Uterus (tissue), 2 donors: ENCODE results near the gene RHEX.

ENCODE experiments used
- CTCF ChIP-seq, 4 experiments: fragments of 200-600 bp in 2 of 4; fragments of 450-650 bp in 2 of 4; sonication (generic) in 2 of 4; IDR thresholded peaks; one replicate each; pipeline ENCODE4 v1.5.1; 2016 to 2019; ENCODE audit warnings: antibody characterized with exemption in 4 of 4, mild to moderate bottlenecking in 2 of 4, moderate library complexity in 1 of 4
- POLR2A ChIP-seq, 2 donors: fragments of 450-650 bp; IDR thresholded peaks; one replicate each; pipeline ENCODE4 v1.6.1; 2016; ENCODE audit warnings: antibody characterized with exemption in 2 of 2, mild to moderate bottlenecking in 1 of 2, moderate library complexity in 1 of 2

- TF ChIP-seq CTCF (IDR thresholded peaks at IDR 0.05) (no peak), POLR2A (IDR thresholded peaks at IDR 0.05) (no peak)
These were observed 68.3 kb downstream of the RHEX start for GRCh38 chr1:206121269-206121668.
